Endothelial cell of umbilical vein (primary cell): ENCODE measurements around the gene UPP2. TPM values are rescaled to one million over a fixed set of nuclear protein-coding genes. Genes with fewer than 3 reads are reported as not detected.

Experiments
- BruUV-seq: library from RNA; stranded (reverse); fragments of 400-500 nt; replicated peaks from 2 replicates; lab custom pipeline; 2021; lab: Mats Ljungman, UMichigan
- CTCF ChIA-PET: fragments of 300-600, 350-600 bp; sonication (Branson Sonifier 250); formaldehyde crosslinking; loops from one replicate; lab custom pipeline; 2021; ENCODE audit warnings: antibody characterized with exemption, inconsistent platforms; lab: Charles Lee
- POLR2A ChIA-PET: fragments of 300-600, 350-600 bp; sonication (Branson Sonifier 250); formaldehyde crosslinking; loops from one replicate; lab custom pipeline; 2021; ENCODE audit warnings: antibody characterized with exemption, inconsistent platforms; lab: Charles Lee
- DNase-seq: peaks from one replicate; pipeline ENCODE4 v3.0.0-alpha.2; 2011; ENCODE audit warnings: low read depth, low spot score
- FAIRE-seq: peaks from 2 replicates; lab custom pipeline; 2011; peaks lifted over from hg19 to GRCh38; lab: Jason Lieb, UNC
- H2AFZ ChIP-seq: 2 replicates; pipeline ENCODE4 v1.6.0; 2012; ENCODE audit warnings: low read depth, low read length, control low read depth, inconsistent platforms
- H3K27ac ChIP-seq: 2 replicates; pipeline ENCODE4 v1.5.1; 2011; ENCODE audit warnings: low read depth, mild to moderate bottlenecking, control low read depth, low read length, moderate library complexity; ENCODE audit not compliant: insufficient read depth
- H3K27me3 ChIP-seq, 2 experiments: 2 replicates each; pipeline versions ENCODE4 v1.6.0 to v1.6.1; 2011; ENCODE audit warnings: low read length in 2 of 2, mixed read lengths in 1 of 2; ENCODE audit not compliant: control insufficient read depth in 2 of 2, insufficient read depth in 2 of 2
- H3K36me3 ChIP-seq, 2 experiments: 2 replicates in 1 of 2; 3 replicates in 1 of 2; pipeline ENCODE4 v1.5.1; 2011; ENCODE audit warnings: low read length in 2 of 2, mild to moderate bottlenecking in 1 of 2, moderate library complexity in 1 of 2; ENCODE audit not compliant: control insufficient read depth in 2 of 2, insufficient read depth in 2 of 2; ENCODE audit errors: extremely low read depth in 1 of 2
- H3K4me1 ChIP-seq: 3 replicates; pipeline ENCODE4 v1.5.1; 2011; ENCODE audit warnings: mild to moderate bottlenecking, low read length; ENCODE audit not compliant: control insufficient read depth, insufficient read depth; ENCODE audit errors: extremely low read depth
- H3K4me2 ChIP-seq: 2 replicates; pipeline ENCODE4 v1.6.1; 2011; ENCODE audit warnings: low read length, control low read depth, mixed read lengths; ENCODE audit not compliant: insufficient read depth
- H3K4me3 ChIP-seq, 3 experiments: fragments of 200-600 bp in 1 of 3; sonication (generic), shearing (Covaris generic) in 1 of 3; replicated peaks in 1 of 3; 2 replicates each; pipeline ENCODE4 v1.5.1; 2011 to 2016; ENCODE audit warnings: control low read depth in 3 of 3, low read length in 3 of 3, mild to moderate bottlenecking in 2 of 3, inconsistent platforms in 1 of 3, low read depth in 1 of 3, moderate library complexity in 1 of 3; ENCODE audit not compliant: insufficient read depth in 1 of 3
- H3K79me2 ChIP-seq: 2 replicates; pipeline ENCODE4 v1.6.0; 2012; ENCODE audit warnings: low read length, inconsistent platforms; ENCODE audit not compliant: control insufficient read depth, insufficient read depth
- H3K9ac ChIP-seq: replicated peaks from 2 replicates; pipeline ENCODE3; 2011; ENCODE audit warnings: low read length, control low read depth; ENCODE audit not compliant: insufficient read depth; ENCODE audit errors: extremely low read depth
- H3K9me1 ChIP-seq: replicated peaks from 3 replicates; pipeline ENCODE4 v1.6.0; 2011; ENCODE audit warnings: mild to moderate bottlenecking, low read length; ENCODE audit not compliant: control insufficient read depth, insufficient read depth; ENCODE audit errors: extremely low read depth
- H3K9me3 ChIP-seq: replicated peaks from 2 replicates; pipeline ENCODE4 v1.5.1; 2012; ENCODE audit warnings: low read length, inconsistent platforms; ENCODE audit not compliant: control insufficient read depth, insufficient read depth
- H4K20me1 ChIP-seq: replicated peaks from 2 replicates; pipeline ENCODE3; 2011; ENCODE audit warnings: mild to moderate bottlenecking, low read length; ENCODE audit not compliant: control insufficient read depth, insufficient read depth; ENCODE audit errors: extremely low read depth
- CTCF ChIP-seq, 2 donors: IDR thresholded peaks; 1 replicate in 1 of 2; 2 replicates in 1 of 2; pipeline ENCODE4 v1.5.1; 2011; ENCODE audit warnings: low read length in 2 of 2, mild to moderate bottlenecking in 2 of 2, moderate library complexity in 2 of 2, control low read depth in 1 of 2, inconsistent platforms in 1 of 2, low read depth in 1 of 2; ENCODE audit not compliant: insufficient read depth in 1 of 2; ENCODE audit errors: extremely low read depth in 1 of 2
- EZH2 ChIP-seq: IDR thresholded peaks from 2 replicates; pipeline ENCODE4 v1.6.1; 2012; ENCODE audit warnings: borderline replicate concordance, low read depth, mild to moderate bottlenecking, moderate library complexity, low read length, inconsistent platforms; ENCODE audit not compliant: severe bottlenecking
- FOS ChIP-seq: IDR thresholded peaks from 2 replicates; pipeline ENCODE4 v1.6.1; 2011; ENCODE audit warnings: mild to moderate bottlenecking, low read length, moderate library complexity, borderline replicate concordance; ENCODE audit not compliant: insufficient read depth
- JUN ChIP-seq: IDR thresholded peaks from 2 replicates; pipeline ENCODE4 v1.6.1; 2011; ENCODE audit warnings: borderline replicate concordance, low read depth; ENCODE audit not compliant: insufficient read length, insufficient read depth
- MAX ChIP-seq: IDR thresholded peaks from 2 replicates; pipeline ENCODE4 v1.6.1; 2011; ENCODE audit not compliant: insufficient read depth, insufficient read length
- POLR2AphosphoS5 ChIP-seq: IDR thresholded peaks from 2 replicates; pipeline ENCODE4 v1.6.1; 2012; ENCODE audit warnings: low read depth, mild to moderate bottlenecking, control low read depth, low read length, moderate library complexity; ENCODE audit not compliant: insufficient read depth
- dilution Hi-C: fragments of 300-500 bp; cut with MboI; formaldehyde crosslinking; loops from one replicate; pipeline ENCODE4 v1.15.0; 2019; ENCODE audit warnings: low sequenced_read_pairs; ENCODE audit not compliant: extremely low pct_ligation_motif_present
- intact Hi-C: fragments of 100-400 bp; cut with micrococcal nuclease; formaldehyde crosslinking; loops from one replicate; pipeline ENCODE4 v1.10.0; 2022
- polyA plus RNA-seq, 4 experiments: library from polyadenylated mRNA; depleted of rRNA in 3 of 4; stranded (reverse) in 3 of 4; unstranded in 1 of 4; fragments of >200 nt; gene quantifications; 2 replicates each; pipeline versions ENCODE4 v1.2.1 to v1.2.3, GENCODE V29; 2011 to 2012; ENCODE audit warnings: missing spikeins in 1 of 4
- total RNA-seq: library from RNA; stranded (reverse); gene quantifications from 2 replicates; pipeline ENCODE4 v1.2.3, GENCODE V29; 2021

The UPP2 gene
- total and polyA plus RNA-seq, 2 donors (not counting 3 experiments of a cell fraction or from before 2014, with no cell fraction given), result not detected

GRCh38 chr2:158153270-158154015 is 51.8 kb downstream of the UPP2 start:
- no TSS peak for BruUV-seq
- Histone ChIP-seq H4K20me1 (no peaks in the 10 kb centered on the region), H2AFZ (no peak overlapping the region), H3K9me1 (no peaks in the 10 kb centered on the region), H3K27me3 (peaks cover 0 to 1% of the 10 kb centered on the region in 2 experiments), H3K4me3 (no peak overlapping the region), H3K36me3 (no peaks in the 10 kb centered on the region), H3K27ac (no peak overlapping the region), H3K9ac (no peak overlapping the region), H3K79me2 (no peaks in the 10 kb centered on the region), H3K9me3 (no peaks in the 10 kb centered on the region), H3K4me1 (no peaks in the 10 kb centered on the region), H3K4me2 (no peak overlapping the region)
- dilution Hi-C loops, result no loop called here
- no peak for DNase-seq
- TF ChIP-seq POLR2AphosphoS5 (no peak), MAX (no peak)
- ChIA-PET POLR2A (no interaction called here), CTCF (no interaction called here)
- FAIRE-seq, result no peak
- intact Hi-C loops, result no loop called here

DNA sequence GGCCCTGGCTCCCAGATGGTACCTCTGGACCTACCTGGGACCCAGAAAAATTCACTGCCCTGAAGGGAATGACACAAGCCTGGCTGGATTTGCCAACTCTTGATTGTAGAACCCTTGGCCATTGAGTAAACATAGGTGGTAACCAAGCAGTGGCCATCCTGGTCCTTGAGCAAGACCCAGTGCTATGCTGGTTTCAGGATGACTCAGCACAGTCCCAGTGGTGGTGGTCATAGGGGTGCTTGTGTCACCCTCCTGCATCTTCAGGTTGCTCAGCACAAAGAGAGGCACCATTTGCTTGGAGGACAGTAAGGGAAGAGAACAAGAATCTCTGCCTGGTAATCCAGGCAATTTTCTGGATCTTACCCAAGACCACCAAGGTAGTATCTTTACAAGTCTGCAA is 52.9 kb downstream of the UPP2 start:
- intact Hi-C loops, result no loop called here
- Histone ChIP-seq H3K4me2 (no peak overlapping the region), H2AFZ (no peak overlapping the region), H3K36me3 (no peaks in the 10 kb centered on the region), H3K9me1 (no peaks in the 10 kb centered on the region), H4K20me1 (no peaks in the 10 kb centered on the region), H3K4me3 (no peak overlapping the region), H3K79me2 (no peaks in the 10 kb centered on the region), H3K9ac (no peak overlapping the region), H3K9me3 (no peaks in the 10 kb centered on the region), H3K27me3 (peaks cover 1 to 2% of the 10 kb centered on the region in 2 experiments), H3K4me1 (no peaks in the 10 kb centered on the region), H3K27ac (no peak overlapping the region)
- POLR2A ChIA-PET, result no interaction called here
- FAIRE-seq (no peak), DNase-seq (no peak)
- dilution Hi-C loops, result no loop called here
- CTCF ChIA-PET, result no interaction called here
- TF ChIP-seq CTCF (IDR thresholded peaks at IDR 0.05; ENCODE audit: extremely low read depth in 1 of 2, insufficient read depth in 1 of 2, low read depth in 1 of 2, low read length in 2 of 2) (no peak), EZH2 (no peak), FOS (no peak), MAX (no peak), JUN (no peak)
- no TSS peak for BruUV-seq
